HCT116 (cell line): ENCODE results near the gene SCARF1. TPM values are rescaled to one million over a fixed set of nuclear protein-coding genes. Genes with fewer than 3 reads are reported as not detected.

Experiments
- ATAC-seq: fragments of 200-7000 bp; cut with Tn5 transposase; 2 replicates; pipeline ENCODE4 v1.9.1; 2020; ENCODE audit warnings: mild to moderate bottlenecking, moderate library complexity
- BruUV-seq: library from RNA; stranded (reverse); fragments of 400-500 nt; replicated peaks from 2 replicates; lab custom pipeline; 2021; lab: Mats Ljungman, UMichigan
- CTCF ChIA-PET: fragments of 300-600 bp; sonication (Branson Sonifier 250); formaldehyde crosslinking; loops from one replicate; lab custom pipeline; 2021; ENCODE audit warnings: antibody characterized with exemption; lab: Charles Lee
- POLR2A ChIA-PET: fragments of 300-600, 350-600 bp; sonication (Branson Sonifier 250); formaldehyde crosslinking; loops from one replicate; lab custom pipeline; 2021; ENCODE audit warnings: antibody characterized with exemption; lab: Charles Lee
- RAD21 ChIA-PET, 2 experiments: fragments of 300-600 bp; sonication (Branson Sonifier 250); formaldehyde crosslinking; loops; one replicate each; lab custom pipeline; 2023; ENCODE audit warnings: low total read pairs in 2 of 2; ENCODE audit not compliant: uncharacterized antibody in 2 of 2, unreplicated experiment in 2 of 2, low non-redundant PET in 1 of 2; lab: Charles Lee
- DNase-seq: peaks from one replicate; pipeline ENCODE4 v3.0.0-alpha.2; 2010; ENCODE audit warnings: low read depth, low spot score
- H2AFZ ChIP-seq: fragments of 200-600 bp; shearing (Covaris generic), sonication (generic); 2 replicates; pipeline ENCODE4 v1.6.1; 2017; ENCODE audit warnings: low read depth, mixed run types, mixed read lengths, antibody characterized with exemption, low read length; ENCODE audit not compliant: poor library complexity, severe bottlenecking
- H3K27ac ChIP-seq: 2 replicates; pipeline ENCODE4 v1.5.1; 2012; ENCODE audit warnings: low read depth, low read length
- H3K27me3 ChIP-seq: fragments of 200-600 bp; sonication (generic); 2 replicates; pipeline ENCODE4 v1.6.1; 2016; ENCODE audit warnings: mixed run types, low read length, mixed read lengths; ENCODE audit not compliant: insufficient read depth
- H3K36me3 ChIP-seq, 2 experiments: fragments of 200-500 bp in 1 of 2; fragments of 200-600 bp in 1 of 2; sonication (Bioruptor generic) in 1 of 2; sonication (generic) in 1 of 2; 2 replicates each; pipeline versions ENCODE4 v1.5.1 to v1.6.1; 2014 to 2016; ENCODE audit warnings: low read length in 2 of 2, inconsistent platforms in 1 of 2, mixed read lengths in 1 of 2, mixed run types in 1 of 2; ENCODE audit not compliant: insufficient read depth in 2 of 2, control insufficient read depth in 1 of 2
- H3K4me1 ChIP-seq, 2 experiments: fragments of 200-600 bp in 1 of 2; sonication (generic) in 1 of 2; 2 replicates each; pipeline versions ENCODE4 v1.5.1 to v1.6.1; 2012 to 2017; ENCODE audit warnings: low read length in 2 of 2, inconsistent platforms in 1 of 2, mild to moderate bottlenecking in 1 of 2, mixed read lengths in 1 of 2, mixed run types in 1 of 2, moderate library complexity in 1 of 2; ENCODE audit not compliant: insufficient read depth in 2 of 2, control insufficient read depth in 1 of 2
- H3K4me2 ChIP-seq: fragments of 200-600 bp; sonication (generic); 2 replicates; pipeline ENCODE4 v1.6.1; 2017; ENCODE audit warnings: mixed run types, low read length, mixed read lengths
- H3K4me3 ChIP-seq, 2 experiments: fragments of 200-600 bp in 1 of 2; sonication (generic) in 1 of 2; replicated peaks in 1 of 2; 2 replicates each; pipeline ENCODE4 v1.5.1; 2011 to 2016; ENCODE audit warnings: low read length in 2 of 2, control low read depth in 1 of 2, low read depth in 1 of 2, mild to moderate bottlenecking in 1 of 2, mixed read lengths in 1 of 2, mixed run types in 1 of 2
- H3K79me2 ChIP-seq: fragments of 200-600 bp; sonication (generic); 2 replicates; pipeline ENCODE4 v1.6.1; 2017; ENCODE audit warnings: mild to moderate bottlenecking, mixed run types, low read length, moderate library complexity, mixed read lengths; ENCODE audit not compliant: insufficient read depth
- H3K9ac ChIP-seq: fragments of 200-600 bp; sonication (generic); 2 replicates; pipeline ENCODE4 v1.6.1; 2016; ENCODE audit warnings: low read length, mixed read lengths
- H3K9me2 ChIP-seq: fragments of 200-600 bp; sonication (generic), shearing (Covaris generic); 2 replicates; pipeline ENCODE4 v1.6.1; 2017; ENCODE audit warnings: mixed run types, mild to moderate bottlenecking, moderate library complexity; ENCODE audit not compliant: insufficient read depth
- H3K9me3 ChIP-seq, 2 experiments: fragments of 200-500 bp in 1 of 2; fragments of 200-600 bp in 1 of 2; sonication (Bioruptor generic) in 1 of 2; sonication (generic) in 1 of 2; 2 replicates each; pipeline ENCODE4 v1.6.1; 2014 to 2017; ENCODE audit warnings: low read length in 2 of 2, mixed read lengths in 2 of 2, inconsistent platforms in 1 of 2, low read depth in 1 of 2, mild to moderate bottlenecking in 1 of 2, mixed run types in 1 of 2, moderate library complexity in 1 of 2; ENCODE audit not compliant: control insufficient read depth in 1 of 2, insufficient read depth in 1 of 2
- H4K20me1 ChIP-seq: fragments of 200-600 bp; sonication (generic), shearing (Covaris generic); 2 replicates; pipeline ENCODE4 v1.6.1; 2017; ENCODE audit warnings: mixed run types, mild to moderate bottlenecking, moderate library complexity; ENCODE audit not compliant: insufficient read depth
- ATF3 ChIP-seq: IDR thresholded peaks from 2 replicates; pipeline ENCODE4 v1.6.1; 2012
- CEBPB ChIP-seq: IDR thresholded peaks from 2 replicates; pipeline ENCODE4 v1.6.1; 2012; ENCODE audit warnings: low read depth
- FOSL1 ChIP-seq: IDR thresholded peaks from 2 replicates; pipeline ENCODE4 v1.6.1; 2012; ENCODE audit warnings: low read depth
- REST ChIP-seq: IDR thresholded peaks from 2 replicates; pipeline ENCODE4 v1.6.1; 2012; ENCODE audit warnings: low read depth
- TCF7L2 ChIP-seq: IDR thresholded peaks from 2 replicates; pipeline ENCODE4 v1.7.0; 2011; ENCODE audit warnings: borderline replicate concordance, inconsistent platforms; ENCODE audit not compliant: insufficient read depth, insufficient read length; ENCODE audit errors: extremely low read depth
- intact Hi-C: fragments of 100-400 bp; cut with micrococcal nuclease; formaldehyde crosslinking; loops from 2 replicates; pipeline ENCODE4 v1.10.0; 2022
- total RNA-seq: library from RNA; stranded (reverse); gene quantifications from one replicate; pipeline ENCODE4 v1.2.1, GENCODE V29; 2021; ENCODE audit not compliant: unreplicated experiment

The SCARF1 gene
- total RNA-seq, 1 experiment from 2014 or later, result 2.2 TPM

GRCh38 chr17:1601571-1601970 is 44.0 kb downstream of the SCARF1 start:
- CTCF ChIA-PET, result no interaction called here
- no peaks in the 10 kb centered on the region for H3K9me2 ChIP-seq
- H3K9ac ChIP-seq, result no peak overlapping the region
- no peaks in the 10 kb centered on the region for H4K20me1 ChIP-seq
- H3K27me3 ChIP-seq, result no peaks in the 10 kb centered on the region
- POLR2A ChIA-PET, result no interaction called here
- no peak overlapping the region for H3K4me2 ChIP-seq
- no peak overlapping the region for H2AFZ ChIP-seq
- BruUV-seq, result no TSS peak
- DNase-seq (no peak), ATAC-seq (no peak)
- peaks cover 5 to 12% of the 10 kb centered on the region in 2 experiments; a peak in 2 of 4 replicates for H3K9me3 ChIP-seq
- H3K36me3 ChIP-seq, result no peaks in the 10 kb centered on the region
- RAD21 ChIA-PET, result no interaction called here
- H3K4me3 ChIP-seq, result no peak overlapping the region
- H3K4me1 ChIP-seq, result peaks cover 6 to 16% of the 10 kb centered on the region in 2 experiments
- TF ChIP-seq ATF3, result no peak
- no peak for TF ChIP-seq FOSL1
- TF ChIP-seq REST, result no peak
- TF ChIP-seq CEBPB, result no peak
- TF ChIP-seq TCF7L2, result no peak
- intact Hi-C loops, result no loop called here
- no peaks in the 10 kb centered on the region for H3K79me2 ChIP-seq
- no peak overlapping the region for H3K27ac ChIP-seq
